ENCODE measurements around the gene SLC35A3. TPM values are rescaled to one million over a fixed set of nuclear protein-coding genes. Genes with fewer than 3 reads are reported as not detected.
"Not testable (repeated sequence)": the region's sequence is repeated elsewhere in the genome, so short reads cannot be mapped to it uniquely, and the experiment has no call there.

The SLC35A3 gene
- total RNA-seq, 1 donor from 2014 or later, result 40.1 TPM

- DNase-seq, result no peak
These were observed 5.7 kb downstream of the SLC35A3 start for GRCh38 chr1:99975529-99975928.

- DNase-seq, result not testable (repeated sequence)
These were observed 7.5 kb downstream of the SLC35A3 start for GRCh38 chr1:99977326-99977725.

DNA sequence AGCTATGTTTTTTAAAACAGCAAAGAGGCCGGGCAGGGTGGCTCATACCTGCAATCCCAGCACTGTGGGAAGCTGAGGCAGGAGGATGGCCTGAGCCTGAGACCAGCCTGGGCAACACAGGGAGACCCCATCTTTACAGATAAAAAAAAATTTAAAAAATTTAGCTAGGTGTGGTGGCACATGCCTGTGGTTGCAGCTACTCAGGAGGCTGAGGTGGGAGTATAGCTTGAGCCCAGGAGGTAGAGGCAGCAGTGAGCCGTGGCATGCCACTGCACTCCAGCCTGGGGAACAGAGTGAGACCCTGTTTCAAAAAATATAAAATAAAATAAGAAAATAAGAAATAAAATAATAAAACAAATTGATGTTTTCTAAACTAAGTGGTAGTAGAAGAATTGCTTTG lies 8.4 kb downstream of the SLC35A3 start:
- DNase-seq, result no peak

DNA sequence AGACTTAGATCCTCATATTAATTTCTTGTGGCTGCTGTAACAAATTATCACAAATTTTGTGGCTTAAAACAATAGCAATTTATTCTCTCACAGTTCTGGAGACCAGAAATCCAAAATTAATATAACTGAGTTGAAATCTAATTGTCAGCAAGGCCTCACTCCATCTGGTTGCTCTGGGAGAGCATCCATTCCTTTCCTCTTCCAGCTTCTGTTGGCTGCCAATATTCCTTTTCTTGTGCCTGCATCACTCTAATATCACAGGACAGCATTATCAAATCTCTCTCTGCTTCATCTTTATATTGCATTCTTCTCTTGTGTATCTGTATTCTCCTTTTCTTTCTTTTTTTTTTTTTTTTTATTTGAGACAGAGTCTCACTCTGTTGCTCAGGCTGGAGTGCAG lies 9.3 kb downstream of the SLC35A3 start:
- DNase-seq, result no peak

GRCh38 chr1:99980928-99981327 lies 11.1 kb downstream of the SLC35A3 start:
- no peak for DNase-seq

DNA sequence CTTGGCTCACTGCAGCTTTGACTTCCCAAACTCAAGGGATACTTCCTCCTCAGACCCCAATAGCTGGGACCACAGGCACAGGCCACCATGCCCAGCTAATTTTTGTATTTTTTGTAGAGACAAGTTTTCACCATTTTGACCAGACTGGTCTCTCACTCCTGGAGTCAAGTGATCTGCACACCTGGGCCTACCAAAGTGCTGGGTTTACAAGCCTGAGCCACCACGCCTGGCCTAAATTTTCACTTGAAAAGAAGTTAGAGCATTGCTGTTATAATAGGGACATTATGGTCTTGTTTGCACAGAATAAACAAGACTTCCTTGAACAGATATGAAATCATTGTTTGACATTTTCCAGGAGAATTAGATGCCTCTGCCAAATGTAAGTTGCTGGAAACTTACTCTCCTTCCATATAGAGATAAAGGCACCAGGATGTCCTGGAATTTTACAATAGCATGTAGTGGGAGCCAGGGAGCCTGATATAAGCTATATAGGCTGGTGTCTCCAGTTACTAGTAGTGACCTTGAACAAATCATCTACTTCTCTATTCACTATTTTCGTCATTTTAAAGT lies 16.9 kb downstream of the SLC35A3 start:
- no peak for DNase-seq

- DNase-seq, result no peak
These were observed 18.5 kb downstream of the SLC35A3 start for GRCh38 chr1:99988210-99988765.

DNA sequence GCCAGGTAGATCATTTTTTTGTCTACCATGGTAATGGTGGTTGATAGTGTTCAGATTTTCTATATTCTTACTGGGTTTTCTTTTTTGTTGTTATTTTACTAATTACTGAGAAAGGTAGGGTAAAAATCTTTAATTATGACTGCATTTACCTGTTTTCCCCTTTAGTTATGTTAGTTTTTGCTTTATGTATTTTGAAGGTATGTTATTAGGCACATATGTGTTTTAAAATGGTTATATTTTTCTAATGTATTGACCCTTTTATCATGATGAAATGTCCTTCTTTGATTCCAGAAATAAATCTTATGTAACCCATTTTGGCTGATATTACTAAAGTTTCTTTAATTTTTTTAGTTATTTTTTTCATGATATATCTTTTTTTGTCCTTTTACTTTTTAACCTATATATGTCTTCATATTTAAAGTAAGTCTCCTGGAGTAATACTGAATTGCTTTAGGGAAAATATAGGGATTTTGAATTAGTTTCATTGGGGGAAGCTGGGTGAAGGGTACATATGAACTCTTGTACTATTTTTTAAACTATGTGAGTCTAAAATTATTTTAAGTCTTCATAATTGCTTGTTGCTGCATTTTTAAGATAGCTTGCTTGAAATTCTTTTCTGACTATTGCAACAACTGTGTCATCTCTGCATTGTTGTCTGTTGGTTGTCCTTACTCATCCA lies 22.4 kb downstream of the SLC35A3 start:
- DNase-seq, result no peak

- no peak for DNase-seq
These were observed 23.1 kb downstream of the SLC35A3 start for GRCh38 chr1:99992760-99993467.

DNA sequence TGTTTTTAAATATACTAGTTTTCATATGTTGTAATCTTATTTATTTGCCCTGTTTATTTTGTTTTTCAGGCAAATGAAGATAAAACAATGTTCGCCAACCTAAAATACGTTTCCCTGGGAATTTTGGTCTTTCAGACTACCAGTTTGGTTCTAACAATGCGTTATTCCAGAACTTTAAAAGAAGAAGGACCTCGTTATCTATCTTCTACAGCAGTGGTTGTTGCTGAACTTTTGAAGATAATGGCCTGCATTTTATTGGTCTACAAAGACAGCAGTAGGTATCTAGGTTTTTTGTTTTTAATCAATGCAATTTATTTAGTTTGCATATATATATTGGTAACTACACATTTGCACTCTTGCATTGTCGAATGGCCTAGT lies 23.7 kb downstream of the SLC35A3 start:
- no peak for DNase-seq

DNA sequence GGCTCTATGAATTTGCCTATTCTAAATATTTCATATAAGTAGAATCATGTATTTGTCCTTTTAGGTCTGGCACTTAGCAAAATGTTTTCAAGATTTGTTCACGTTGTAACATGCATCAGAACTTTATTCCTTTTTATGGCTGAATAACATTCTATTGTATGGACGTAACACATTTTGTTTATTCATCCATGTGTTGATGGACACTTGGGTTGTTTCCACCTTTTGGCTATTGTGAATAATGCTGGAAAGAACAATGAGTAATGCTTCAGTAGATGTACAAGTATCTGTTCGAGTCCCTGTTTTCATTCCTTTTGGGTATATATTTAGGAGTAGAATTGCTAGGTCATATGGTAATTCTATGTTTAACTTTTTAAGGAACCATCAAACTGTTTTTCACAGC lies 24.7 kb downstream of the SLC35A3 start:
- no peak for DNase-seq

DNA sequence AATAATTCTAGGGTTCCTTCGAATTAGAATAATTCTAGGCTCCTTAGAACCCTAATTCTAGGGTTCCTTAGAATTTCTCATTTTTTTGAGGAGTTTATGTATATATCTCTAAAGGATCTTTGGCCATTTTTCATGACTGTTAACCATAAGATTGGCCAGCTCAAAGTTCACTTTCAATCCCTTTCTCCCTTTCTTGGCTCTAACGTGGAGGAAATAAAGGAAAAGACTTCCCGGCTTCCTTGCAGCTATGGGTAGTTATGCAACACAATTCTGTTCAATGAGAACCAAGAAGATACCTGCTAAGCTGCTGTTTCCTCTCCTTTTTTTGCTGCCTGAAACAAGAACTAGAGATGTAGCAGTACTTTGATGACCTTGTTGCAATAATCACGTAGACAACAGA lies 27.2 kb downstream of the SLC35A3 start:
- no peak for DNase-seq

- DNase-seq, result no peak
These were observed 31.7 kb downstream of the SLC35A3 start for GRCh38 chr1:100001462-100001861.

GRCh38 chr1:100005424-100005823 lies 35.6 kb downstream of the SLC35A3 start:
- no peak for DNase-seq

- DNase-seq, result no peak
These were observed 36.9 kb downstream of the SLC35A3 start for GRCh38 chr1:100006688-100007087.

DNA sequence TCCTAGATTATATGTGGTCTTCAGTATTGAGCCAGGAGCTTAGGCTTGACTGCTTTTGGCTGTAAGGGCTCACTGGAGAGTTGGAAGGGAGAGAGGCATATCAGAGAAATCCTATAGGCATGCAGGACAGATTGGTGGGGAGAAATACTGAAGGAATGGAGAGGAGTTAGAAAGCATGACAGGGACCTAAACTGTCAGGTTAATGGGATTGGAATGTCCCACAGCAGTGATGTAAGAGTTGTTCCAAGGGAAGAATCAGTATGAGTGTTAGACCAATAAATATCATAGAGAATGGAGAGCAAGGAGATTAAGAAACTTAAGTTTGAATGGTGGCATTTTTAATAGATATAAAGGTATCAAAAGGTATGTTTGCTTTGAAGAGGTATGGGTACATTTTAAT lies 39.7 kb downstream of the SLC35A3 start:
- DNase-seq, result no peak

DNA sequence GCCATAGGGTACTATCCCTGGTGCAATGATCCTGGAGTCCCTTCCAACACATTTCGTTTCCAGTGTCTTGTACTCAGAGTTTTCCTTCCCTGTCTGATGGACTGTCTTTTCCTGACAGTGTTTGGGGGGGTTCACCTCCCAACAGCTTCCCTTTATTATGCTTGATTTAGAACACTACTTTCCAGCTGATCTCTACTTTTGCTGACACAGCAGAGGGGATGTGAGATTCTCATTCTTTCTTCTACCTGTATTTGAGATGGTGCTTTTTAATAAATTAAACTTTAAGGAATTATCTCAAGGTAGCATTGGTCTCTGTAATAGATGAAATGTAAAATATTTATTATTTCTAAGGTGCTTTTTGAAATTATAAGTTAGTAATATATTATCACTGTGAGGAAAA lies 41.0 kb downstream of the SLC35A3 start:
- DNase-seq, result no peak

DNA sequence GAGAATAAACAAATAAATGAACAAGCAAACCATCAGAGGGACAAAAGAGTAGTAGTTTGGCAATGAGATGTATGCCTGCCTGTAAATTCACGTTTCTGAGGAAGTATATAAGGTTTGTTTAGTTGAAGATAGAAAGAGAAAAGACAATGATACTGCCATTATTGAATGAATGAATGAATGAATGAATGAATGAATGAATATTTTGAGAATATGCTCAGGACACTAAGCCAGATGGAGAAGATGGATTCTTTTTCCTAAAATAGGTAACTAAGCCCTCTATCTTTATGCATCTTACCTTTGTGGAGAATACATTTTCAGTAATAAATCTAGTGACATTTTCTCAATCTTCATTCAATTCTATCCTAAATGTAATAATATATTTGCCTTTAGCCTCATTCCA lies 49.4 kb downstream of the SLC35A3 start:
- DNase-seq, result no peak

DNA sequence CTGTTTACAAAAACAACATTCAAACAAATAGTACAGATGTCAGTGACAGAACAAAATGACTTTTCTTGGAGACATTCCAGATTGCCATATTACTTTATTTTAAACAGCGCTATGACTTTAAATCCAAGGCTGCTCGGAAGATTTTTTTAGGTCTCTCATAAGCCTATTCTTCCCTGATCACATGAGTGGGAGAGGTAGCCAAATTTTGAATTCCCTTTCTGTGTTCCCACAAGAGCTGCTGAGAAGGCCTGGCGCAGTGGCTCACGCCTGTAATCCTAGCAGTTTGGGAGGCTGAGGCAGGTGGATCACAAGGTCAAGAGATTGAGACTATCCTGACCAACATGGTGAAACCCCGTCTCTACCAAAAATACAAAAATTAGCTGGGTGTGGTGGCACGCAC lies 53.7 kb downstream of the SLC35A3 start:
- DNase-seq, result no peak

GRCh38 chr1:100027212-100027611 lies 57.4 kb downstream of the SLC35A3 start:
- DNase-seq, result no peak

- no peak for DNase-seq
These were observed 59.0 kb downstream of the SLC35A3 start for GRCh38 chr1:100028765-100029164.

DNA sequence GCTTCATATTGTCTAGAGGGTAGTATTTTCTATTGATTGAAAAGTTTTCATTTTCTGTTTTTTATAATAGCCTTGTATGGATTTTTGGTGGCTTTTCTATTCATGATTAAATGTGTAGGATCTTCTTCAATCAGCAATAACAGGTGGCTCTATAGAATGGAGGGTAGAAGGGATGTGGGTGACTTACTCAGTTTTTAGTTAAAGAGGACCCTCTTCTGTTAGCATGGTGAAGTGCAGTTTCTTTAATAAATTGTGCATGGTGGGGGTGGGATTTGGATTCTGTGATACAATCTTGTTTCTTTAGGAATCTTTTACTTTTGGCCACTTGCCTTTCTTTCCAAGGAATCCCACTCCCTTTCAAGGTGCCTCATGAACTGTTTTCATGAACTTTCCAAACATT lies 64.7 kb downstream of the SLC35A3 start:
- peak; percentile 32 for DNase-seq

DNA sequence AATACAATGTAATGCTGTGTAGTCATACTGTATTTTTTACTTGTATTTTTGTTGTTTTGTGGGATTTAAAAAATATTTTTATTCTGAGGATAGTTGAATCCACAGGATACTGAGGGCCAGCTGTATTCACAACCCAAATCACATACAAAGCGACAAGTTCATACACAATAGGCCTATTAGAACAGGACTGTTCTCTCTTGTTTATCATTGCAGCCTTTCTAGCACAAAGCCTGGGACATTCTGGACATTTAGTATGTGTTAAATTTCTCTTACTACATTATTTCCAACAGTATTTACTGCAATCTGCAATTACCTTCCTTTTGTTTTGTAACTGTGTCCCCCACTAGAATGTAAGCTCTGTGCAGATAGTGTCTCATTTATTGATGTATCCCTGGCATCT lies 65.4 kb downstream of the SLC35A3 start:
- no peak for DNase-seq

Data from tongue (tissue), 2 donors.